ENCODE results near the gene ADK. TPM values are rescaled to one million over a fixed set of nuclear protein-coding genes. Genes with fewer than 3 reads are reported as not detected.

The ADK gene
- total RNA-seq, 1 donor from 2014 or later = 62.0 TPM

DNA sequence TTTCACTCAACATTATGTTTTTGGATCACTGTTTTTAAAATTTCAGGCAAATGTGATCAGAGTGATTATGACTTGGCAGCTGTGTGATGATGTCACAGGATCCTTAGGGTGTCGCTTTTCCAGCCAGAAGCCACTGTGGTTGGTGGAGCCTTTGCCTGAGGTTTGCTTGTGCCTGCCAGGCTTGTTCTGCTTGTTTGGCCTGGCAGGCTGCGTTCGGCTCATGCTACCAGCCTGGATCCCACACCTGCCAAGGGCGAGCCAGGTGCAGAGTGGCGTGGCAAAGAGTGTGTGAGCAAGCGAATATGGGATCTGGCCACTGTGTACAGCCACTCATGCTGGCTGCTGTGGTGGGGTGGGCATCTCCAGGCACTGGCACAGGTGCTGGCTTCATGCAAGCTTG is 55.7 kb downstream of the ADK start:
- no peak overlapping the region for H3K9ac ChIP-seq (ENCODE audit: low read length)
- no peak for TF ChIP-seq EZH2 (IDR thresholded peaks at IDR 0.05; ENCODE audit: insufficient read depth, low read length)
- TF ChIP-seq, protein P1, sequence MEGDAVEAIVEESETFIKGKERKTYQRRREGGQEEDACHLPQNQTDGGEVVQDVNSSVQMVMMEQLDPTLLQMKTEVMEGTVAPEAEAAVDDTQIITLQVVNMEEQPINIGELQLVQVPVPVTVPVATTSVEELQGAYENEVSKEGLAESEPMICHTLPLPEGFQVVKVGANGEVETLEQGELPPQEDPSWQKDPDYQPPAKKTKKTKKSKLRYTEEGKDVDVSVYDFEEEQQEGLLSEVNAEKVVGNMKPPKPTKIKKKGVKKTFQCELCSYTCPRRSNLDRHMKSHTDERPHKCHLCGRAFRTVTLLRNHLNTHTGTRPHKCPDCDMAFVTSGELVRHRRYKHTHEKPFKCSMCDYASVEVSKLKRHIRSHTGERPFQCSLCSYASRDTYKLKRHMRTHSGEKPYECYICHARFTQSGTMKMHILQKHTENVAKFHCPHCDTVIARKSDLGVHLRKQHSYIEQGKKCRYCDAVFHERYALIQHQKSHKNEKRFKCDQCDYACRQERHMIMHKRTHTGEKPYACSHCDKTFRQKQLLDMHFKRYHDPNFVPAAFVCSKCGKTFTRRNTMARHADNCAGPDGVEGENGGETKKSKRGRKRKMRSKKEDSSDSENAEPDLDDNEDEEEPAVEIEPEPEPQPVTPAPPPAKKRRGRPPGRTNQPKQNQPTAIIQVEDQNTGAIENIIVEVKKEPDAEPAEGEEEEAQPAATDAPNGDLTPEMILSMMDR (IDR thresholded peaks at IDR 0.05; ENCODE audit: insufficient read depth, low read depth, low read length) = no peak
- H4K20me1 ChIP-seq (ENCODE audit: insufficient read depth, low read length) = peaks cover 20% of the 10 kb centered on the region
- H3K27me3 ChIP-seq (ENCODE audit: insufficient read depth, low read length) = no peaks in the 10 kb centered on the region
- no peaks in the 10 kb centered on the region for H3K36me3 ChIP-seq (ENCODE audit: insufficient read depth, low read length)
- peaks cover 35% of the 10 kb centered on the region for H3K79me2 ChIP-seq (ENCODE audit: insufficient read depth, low read length)
- Mint-ChIP-seq H3K27ac (ENCODE audit: unreplicated experiment) (no peak overlapping the region), H3K27me3 (ENCODE audit: low read depth, unreplicated experiment) (no peaks in the 10 kb centered on the region), H3K9me3 (ENCODE audit: unreplicated experiment) (no peaks in the 10 kb centered on the region), H3K4me1 (ENCODE audit: low read depth, unreplicated experiment) (no peaks in the 10 kb centered on the region), H3K36me3 (ENCODE audit: low read depth, unreplicated experiment) (peaks cover 4% of the 10 kb centered on the region), H3K4me3 (ENCODE audit: unreplicated experiment) (no peak overlapping the region)
- H3K9me3 ChIP-seq (ENCODE audit: insufficient read depth, low read depth, low read length) = no peaks in the 10 kb centered on the region
- DNase-seq (ENCODE audit: low read depth) = no peak
- H3K4me1 ChIP-seq (ENCODE audit: insufficient read depth, low read length) = no peaks in the 10 kb centered on the region
- no peak overlapping the region for H3K27ac ChIP-seq (ENCODE audit: low read depth, low read length)
- H3K4me3 ChIP-seq (ENCODE audit: insufficient read depth, low read depth, low read length) = no peak overlapping the region
- H2AFZ ChIP-seq (ENCODE audit: low read depth, low read length) = no peak overlapping the region
- H3K4me2 ChIP-seq (ENCODE audit: low read length) = no peak overlapping the region
- FAIRE-seq = no peak

DNA sequence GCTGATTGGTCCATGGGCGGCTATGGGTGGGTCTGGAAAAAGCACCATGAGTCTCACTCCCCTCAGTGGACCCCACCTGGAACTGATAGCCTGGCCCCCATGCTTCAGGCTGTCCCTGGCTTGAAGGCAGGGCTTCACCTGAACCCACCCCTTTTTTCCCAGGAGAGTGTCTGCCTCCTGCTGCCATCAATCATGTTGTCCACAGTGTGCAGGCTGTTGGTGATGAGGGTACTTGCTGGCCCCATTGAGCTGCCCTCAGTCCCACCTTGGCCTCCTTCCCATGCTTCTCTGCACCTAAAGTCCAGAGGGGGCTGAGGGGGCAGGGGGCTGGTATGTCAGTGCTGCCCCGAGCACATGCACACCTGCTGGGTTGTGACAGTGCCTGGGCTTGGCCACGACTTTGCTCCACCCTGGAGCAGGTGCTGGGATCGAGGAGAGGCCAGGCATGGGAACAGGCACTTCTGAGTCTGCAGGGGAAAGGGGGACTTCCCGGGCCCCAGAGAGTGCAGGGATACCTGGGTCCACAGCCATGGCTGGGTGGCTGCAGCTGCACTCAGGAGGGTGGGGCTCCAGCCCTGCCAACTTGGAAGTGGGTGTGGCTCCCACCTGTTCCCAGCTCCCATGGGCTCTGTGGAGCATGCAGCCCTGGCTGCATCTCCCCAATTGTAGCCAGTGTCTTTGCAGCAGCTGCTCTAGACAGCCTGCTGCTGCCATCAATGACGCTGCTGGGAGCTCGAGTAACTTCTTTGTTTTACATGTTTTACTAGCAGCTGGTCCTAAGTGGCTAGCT is 56.9 kb downstream of the ADK start:
- Histone ChIP-seq H3K27me3 (ENCODE audit: insufficient read depth, low read length) (no peaks in the 10 kb centered on the region), H3K9me3 (ENCODE audit: insufficient read depth, low read depth, low read length) (no peaks in the 10 kb centered on the region), H3K9ac (ENCODE audit: low read length) (no peak overlapping the region), H3K4me1 (ENCODE audit: insufficient read depth, low read length) (no peaks in the 10 kb centered on the region), H3K36me3 (ENCODE audit: insufficient read depth, low read length) (no peaks in the 10 kb centered on the region), H3K27ac (ENCODE audit: low read depth, low read length) (no peak overlapping the region), H4K20me1 (ENCODE audit: insufficient read depth, low read length) (peaks cover 28% of the 10 kb centered on the region), H3K4me2 (ENCODE audit: low read length) (no peak overlapping the region), H2AFZ (ENCODE audit: low read depth, low read length) (no peak overlapping the region), H3K4me3 (ENCODE audit: insufficient read depth, low read depth, low read length) (no peak overlapping the region), H3K79me2 (ENCODE audit: insufficient read depth, low read length) (peaks cover 35% of the 10 kb centered on the region)
- Mint-ChIP-seq H3K9me3 (ENCODE audit: unreplicated experiment) (no peaks in the 10 kb centered on the region), H3K27ac (ENCODE audit: unreplicated experiment) (no peak overlapping the region), H3K36me3 (ENCODE audit: low read depth, unreplicated experiment) (peaks cover 4% of the 10 kb centered on the region), H3K4me3 (ENCODE audit: unreplicated experiment) (no peak overlapping the region), H3K27me3 (ENCODE audit: low read depth, unreplicated experiment) (no peaks in the 10 kb centered on the region), H3K4me1 (ENCODE audit: low read depth, unreplicated experiment) (no peaks in the 10 kb centered on the region)
- FAIRE-seq = no peak
- TF ChIP-seq, protein P1 (IDR thresholded peaks at IDR 0.05; ENCODE audit: insufficient read depth, low read depth, low read length) = no peak
- TF ChIP-seq EZH2 (IDR thresholded peaks at IDR 0.05; ENCODE audit: insufficient read depth, low read length) = no peak
- DNase-seq (ENCODE audit: low read depth) = no peak

DNA sequence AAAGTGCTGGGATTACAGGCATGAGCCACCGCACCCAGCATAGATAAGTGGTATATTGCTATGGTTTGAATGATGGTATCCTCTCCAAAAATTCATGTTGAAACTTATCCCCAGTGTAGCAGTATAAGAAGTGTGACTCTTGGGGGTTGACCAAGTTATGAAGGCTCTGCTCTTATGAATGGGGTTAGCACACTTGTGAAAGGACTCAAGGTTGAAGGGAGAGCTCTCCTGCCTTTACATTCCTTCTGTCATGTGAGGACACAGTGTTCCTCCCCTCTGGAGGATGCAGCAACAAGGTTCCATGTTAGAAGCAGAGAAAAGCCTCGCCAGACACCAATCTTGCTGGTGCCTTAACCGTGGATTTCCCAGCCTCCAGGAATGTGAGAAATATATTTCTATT is 58.0 kb downstream of the ADK start:
- Histone ChIP-seq H3K4me3 (ENCODE audit: insufficient read depth, low read depth, low read length) (no peak overlapping the region), H3K79me2 (ENCODE audit: insufficient read depth, low read length) (peaks cover 38% of the 10 kb centered on the region), H3K9ac (ENCODE audit: low read length) (no peak overlapping the region), H3K4me2 (ENCODE audit: low read length) (no peak overlapping the region), H4K20me1 (ENCODE audit: insufficient read depth, low read length) (peaks cover 33% of the 10 kb centered on the region), H3K27me3 (ENCODE audit: insufficient read depth, low read length) (no peaks in the 10 kb centered on the region), H3K4me1 (ENCODE audit: insufficient read depth, low read length) (no peaks in the 10 kb centered on the region), H3K36me3 (ENCODE audit: insufficient read depth, low read length) (no peaks in the 10 kb centered on the region), H3K27ac (ENCODE audit: low read depth, low read length) (no peak overlapping the region), H2AFZ (ENCODE audit: low read depth, low read length) (no peak overlapping the region), H3K9me3 (ENCODE audit: insufficient read depth, low read depth, low read length) (no peaks in the 10 kb centered on the region)
- H3K27ac Mint-ChIP-seq (ENCODE audit: unreplicated experiment) = no peak overlapping the region
- H3K4me3 Mint-ChIP-seq (ENCODE audit: unreplicated experiment) = no peak overlapping the region
- DNase-seq (ENCODE audit: low read depth) (no peak), FAIRE-seq (no peak)
- no peaks in the 10 kb centered on the region for H3K9me3 Mint-ChIP-seq (ENCODE audit: unreplicated experiment)
- H3K27me3 Mint-ChIP-seq (ENCODE audit: low read depth, unreplicated experiment) = no peaks in the 10 kb centered on the region
- H3K36me3 Mint-ChIP-seq (ENCODE audit: low read depth, unreplicated experiment) = peaks cover 4% of the 10 kb centered on the region
- TF ChIP-seq, protein P1 (IDR thresholded peaks at IDR 0.05; ENCODE audit: insufficient read depth, low read depth, low read length) = no peak
- no peak for TF ChIP-seq EZH2 (IDR thresholded peaks at IDR 0.05; ENCODE audit: insufficient read depth, low read length)
- no peaks in the 10 kb centered on the region for H3K4me1 Mint-ChIP-seq (ENCODE audit: low read depth, unreplicated experiment)
